Measurements from ENCODE around the gene EPHB4. TPM values are rescaled to one million over a fixed set of nuclear protein-coding genes. Genes with fewer than 3 reads are reported as not detected.

The EPHB4 gene
- total RNA-seq, 4 donors from 2014 or later, result 73.5 to 374 (median 163) TPM

- intact Hi-C loops (cut with DNase I; ENCODE audit: low total_unique reads), result no loop called here
- Histone ChIP-seq H3K27ac (no peak overlapping the region), H3K9me3 (no peaks in the 10 kb centered on the region), H3K4me3 (no peak overlapping the region), H3K4me1 (no peaks in the 10 kb centered on the region), H3K27me3 (no peaks in the 10 kb centered on the region), H3K36me3 (no peaks in the 10 kb centered on the region)
- DNase-seq, result no peak
- no peak for TF ChIP-seq CTCF (IDR thresholded peaks at IDR 0.05)
- no peak for TF ChIP-seq POLR2A (IDR thresholded peaks at IDR 0.05)
Observed at GRCh38 chr7:100794741-100795140, 32.6 kb downstream of the EPHB4 start.

- H3K9me3 ChIP-seq, result no peaks in the 10 kb centered on the region
- TF ChIP-seq CTCF (IDR thresholded peaks at IDR 0.05) (no peak), POLR2A (IDR thresholded peaks at IDR 0.05) (no peak)
- H3K27ac ChIP-seq, result no peak overlapping the region
- H3K27me3 ChIP-seq, result no peaks in the 10 kb centered on the region
- DNase-seq, result no peak
- no peaks in the 10 kb centered on the region for H3K4me1 ChIP-seq
- intact Hi-C loops (cut with DNase I; ENCODE audit: low total_unique reads), result no loop called here
- H3K4me3 ChIP-seq, result no peak overlapping the region
- H3K36me3 ChIP-seq, result no peaks in the 10 kb centered on the region
Observed at GRCh38 chr7:100793806-100794660, 33.3 kb downstream of the EPHB4 start.

GRCh38 chr7:100791881-100792666 is 35.2 kb downstream of the EPHB4 start:
- TF ChIP-seq CTCF (IDR thresholded peaks at IDR 0.05) (no peak), POLR2A (IDR thresholded peaks at IDR 0.05) (no peak)
- DNase-seq, result no peak
- no peaks in the 10 kb centered on the region for H3K36me3 ChIP-seq
- H3K4me1 ChIP-seq, result no peaks in the 10 kb centered on the region
- intact Hi-C loops (cut with DNase I; ENCODE audit: low total_unique reads), result no loop called here
- H3K9me3 ChIP-seq, result no peaks in the 10 kb centered on the region
- H3K4me3 ChIP-seq, result no peak overlapping the region
- H3K27ac ChIP-seq, result no peak overlapping the region
- no peaks in the 10 kb centered on the region for H3K27me3 ChIP-seq

GRCh38 chr7:100789055-100789454 is 38.3 kb downstream of the EPHB4 start:
- Histone ChIP-seq H3K36me3 (no peaks in the 10 kb centered on the region), H3K4me1 (no peaks in the 10 kb centered on the region), H3K9me3 (peaks cover 0 to 6% of the 10 kb centered on the region in 2 donors), H3K27ac (no peak overlapping the region), H3K4me3 (no peak overlapping the region), H3K27me3 (no peaks in the 10 kb centered on the region)
- intact Hi-C loops (cut with DNase I; ENCODE audit: low total_unique reads), result no loop called here
- no peak for DNase-seq
- TF ChIP-seq CTCF (IDR thresholded peaks at IDR 0.05), result no peak
- TF ChIP-seq POLR2A (IDR thresholded peaks at IDR 0.05), result no peak

GRCh38 chr7:100786323-100786722 is 41.0 kb downstream of the EPHB4 start:
- DNase-seq, result no peak
- no peak overlapping the region for H3K4me3 ChIP-seq
- no peaks in the 10 kb centered on the region for H3K4me1 ChIP-seq
- no peak overlapping the region for H3K27ac ChIP-seq
- TF ChIP-seq CTCF (IDR thresholded peaks at IDR 0.05) (no peak), POLR2A (IDR thresholded peaks at IDR 0.05) (no peak)
- H3K27me3 ChIP-seq, result no peaks in the 10 kb centered on the region
- intact Hi-C loops (cut with DNase I; ENCODE audit: low total_unique reads), result no loop called here
- peaks cover 0 to 9% of the 10 kb centered on the region in 2 donors for H3K9me3 ChIP-seq
- H3K36me3 ChIP-seq, result no peaks in the 10 kb centered on the region

Measured in uterus (tissue), 4 donors.